Upper lobe of left lung (tissue), 4 donors: ENCODE results near the gene STXBP3.

Source experiments
- POLR2AphosphoS5 ChIP-seq, 2 donors: sonication (generic); formaldehyde crosslinking; IDR thresholded peaks; one replicate each; pipeline ENCODE4 v1.5.1; 2017; ENCODE audit warnings: antibody characterized with exemption in 2 of 2
- TF ChIP-seq, protein P1 (sequence below), 6 experiments: fragments of 450-650 bp in 4 of 6; fragments of 200-600 bp in 2 of 6; sonication (generic) in 2 of 6; IDR thresholded peaks; one replicate each; pipeline ENCODE4 v1.5.1; 2016 to 2019; ENCODE audit warnings: antibody characterized with exemption in 6 of 6

DNA sequence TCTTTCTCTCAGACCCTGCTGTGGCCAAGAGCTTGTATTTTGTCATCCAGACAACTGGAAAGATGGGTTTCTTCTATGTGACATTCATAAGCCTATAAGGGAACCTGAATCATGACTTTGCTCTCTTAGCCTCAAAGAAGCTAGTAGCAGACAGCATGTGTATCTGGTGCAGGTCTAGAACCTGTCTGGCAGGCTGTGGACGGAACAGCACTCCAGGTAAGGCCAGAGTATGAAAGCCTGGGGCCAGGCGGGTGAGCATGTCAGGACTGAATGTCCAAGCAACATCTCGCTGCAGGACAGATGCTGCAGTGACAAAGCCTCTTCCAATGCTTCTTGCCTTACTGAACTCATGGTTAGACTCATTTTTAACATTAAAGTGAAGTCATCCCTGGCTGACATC lies 77.6 kb downstream of the STXBP3 start:
- TF ChIP-seq, protein P1, sequence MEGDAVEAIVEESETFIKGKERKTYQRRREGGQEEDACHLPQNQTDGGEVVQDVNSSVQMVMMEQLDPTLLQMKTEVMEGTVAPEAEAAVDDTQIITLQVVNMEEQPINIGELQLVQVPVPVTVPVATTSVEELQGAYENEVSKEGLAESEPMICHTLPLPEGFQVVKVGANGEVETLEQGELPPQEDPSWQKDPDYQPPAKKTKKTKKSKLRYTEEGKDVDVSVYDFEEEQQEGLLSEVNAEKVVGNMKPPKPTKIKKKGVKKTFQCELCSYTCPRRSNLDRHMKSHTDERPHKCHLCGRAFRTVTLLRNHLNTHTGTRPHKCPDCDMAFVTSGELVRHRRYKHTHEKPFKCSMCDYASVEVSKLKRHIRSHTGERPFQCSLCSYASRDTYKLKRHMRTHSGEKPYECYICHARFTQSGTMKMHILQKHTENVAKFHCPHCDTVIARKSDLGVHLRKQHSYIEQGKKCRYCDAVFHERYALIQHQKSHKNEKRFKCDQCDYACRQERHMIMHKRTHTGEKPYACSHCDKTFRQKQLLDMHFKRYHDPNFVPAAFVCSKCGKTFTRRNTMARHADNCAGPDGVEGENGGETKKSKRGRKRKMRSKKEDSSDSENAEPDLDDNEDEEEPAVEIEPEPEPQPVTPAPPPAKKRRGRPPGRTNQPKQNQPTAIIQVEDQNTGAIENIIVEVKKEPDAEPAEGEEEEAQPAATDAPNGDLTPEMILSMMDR (IDR thresholded peaks at IDR 0.05) = no peak
- no peak for TF ChIP-seq POLR2AphosphoS5 (IDR thresholded peaks at IDR 0.05)
